HG03159 (cell line): ENCODE results near the gene MEMO1.
"Not testable (repeated sequence)": the region's sequence is repeated elsewhere in the genome, so short reads cannot be mapped to it uniquely, and the experiment has no call there.

ENCODE experiments used
- ATAC-seq: cut with Tn5 transposase; IDR thresholded peaks from one replicate; pipeline ENCODE4 v1.9.1; 2021; ENCODE audit warnings: mild to moderate bottlenecking, moderate library complexity; ENCODE audit not compliant: unreplicated experiment

Gene MEMO1

GRCh38 chr2:31919499-31919898 is 91.3 kb downstream of the MEMO1 start:
- ATAC-seq: no peak

GRCh38 chr2:31909661-31910060 is 101.1 kb downstream of the MEMO1 start:
- no peak for ATAC-seq

GRCh38 chr2:31907491-31907890 is 103.3 kb downstream of the MEMO1 start:
- ATAC-seq: not testable (repeated sequence)

- ATAC-seq: no peak
These were observed 107.6 kb downstream of the MEMO1 start for GRCh38 chr2:31903109-31903780.

GRCh38 chr2:31901900-31902299 is 108.9 kb downstream of the MEMO1 start:
- ATAC-seq: no peak

- ATAC-seq: not testable (repeated sequence)
These were observed 110.7 kb downstream of the MEMO1 start for GRCh38 chr2:31900156-31900555.

- ATAC-seq: not testable (repeated sequence)
These were observed 112.5 kb downstream of the MEMO1 start for GRCh38 chr2:31898346-31898745.

GRCh38 chr2:31897340-31897739 is 113.5 kb downstream of the MEMO1 start:
- ATAC-seq: not testable (repeated sequence)

GRCh38 chr2:31896293-31896692 is 114.5 kb downstream of the MEMO1 start:
- ATAC-seq: no peak

GRCh38 chr2:31894656-31895055 is 116.2 kb downstream of the MEMO1 start:
- ATAC-seq: no peak

- ATAC-seq: no peak
These were observed 117.7 kb downstream of the MEMO1 start for GRCh38 chr2:31893094-31893493.

GRCh38 chr2:31889044-31889443 is 121.8 kb downstream of the MEMO1 start:
- no peak for ATAC-seq

GRCh38 chr2:31888550-31888949 is 122.3 kb downstream of the MEMO1 start:
- ATAC-seq: no peak

- ATAC-seq: no peak
These were observed 124.1 kb downstream of the MEMO1 start for GRCh38 chr2:31886700-31887099.

- ATAC-seq: no peak
These were observed 133.8 kb downstream of the MEMO1 start for GRCh38 chr2:31877008-31877407.

GRCh38 chr2:31874071-31874470 is 136.7 kb downstream of the MEMO1 start:
- ATAC-seq: no peak

GRCh38 chr2:31865215-31865614 is 145.6 kb downstream of the MEMO1 start:
- ATAC-seq: no peak

GRCh38 chr2:31863867-31864266 is 146.9 kb downstream of the MEMO1 start:
- ATAC-seq: no peak

- ATAC-seq: not testable (repeated sequence)
These were observed 147.7 kb downstream of the MEMO1 start for GRCh38 chr2:31863015-31863656.

GRCh38 chr2:31859959-31860358 is 150.8 kb downstream of the MEMO1 start:
- ATAC-seq: no peak

GRCh38 chr2:31853521-31853920 is 157.3 kb downstream of the MEMO1 start:
- ATAC-seq: no peak

GRCh38 chr2:31842150-31842549 is 168.7 kb downstream of the MEMO1 start:
- not testable (repeated sequence) for ATAC-seq

GRCh38 chr2:31835450-31835849 is 175.4 kb downstream of the MEMO1 start:
- no peak for ATAC-seq
